SH-SY5Y (cell line): ENCODE results near the gene FAM149A.

Source experiments
- GATA2 ChIP-seq: IDR thresholded peaks from 2 replicates; pipeline ENCODE4 v1.6.1; 2011; ENCODE audit warnings: mild to moderate bottlenecking, low read depth, low read length
- GATA3 ChIP-seq: IDR thresholded peaks from 2 replicates; pipeline ENCODE4 v1.6.1; 2011; ENCODE audit warnings: low read depth, mild to moderate bottlenecking, low read length, moderate library complexity

- no peak for TF ChIP-seq GATA3
- no peak for TF ChIP-seq GATA2
Measured at GRCh38 chr4:186203406-186203805, 98.9 kb downstream of the FAM149A start.
